ENCODE results near the gene SLX9. TPM values are rescaled to one million over a fixed set of nuclear protein-coding genes. Genes with fewer than 3 reads are reported as not detected.

The SLX9 gene
- total RNA-seq, 1 experiment from 2014 or later = 77.2 TPM

- TF ChIP-seq TP53 (CRISPR knock-in tag; IDR thresholded peaks at IDR 0.05) (no peak), JAZF1 (CRISPR knock-in tag; IDR thresholded peaks at IDR 0.05) (no peak), ZNF416 (CRISPR knock-in tag; IDR thresholded peaks at IDR 0.05) (no peak), USF1 (CRISPR knock-in tag; IDR thresholded peaks at IDR 0.05) (no peak)
- TF ChIP-seq, protein P1, sequence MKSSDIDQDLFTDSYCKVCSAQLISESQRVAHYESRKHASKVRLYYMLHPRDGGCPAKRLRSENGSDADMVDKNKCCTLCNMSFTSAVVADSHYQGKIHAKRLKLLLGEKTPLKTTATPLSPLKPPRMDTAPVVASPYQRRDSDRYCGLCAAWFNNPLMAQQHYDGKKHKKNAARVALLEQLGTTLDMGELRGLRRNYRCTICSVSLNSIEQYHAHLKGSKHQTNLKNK (CRISPR knock-in tag; IDR thresholded peaks at IDR 0.05) = no peak
These were observed 40.1 kb downstream of the SLX9 start (continued) for GRCh38 chr21:44979687-44980561.

DNA sequence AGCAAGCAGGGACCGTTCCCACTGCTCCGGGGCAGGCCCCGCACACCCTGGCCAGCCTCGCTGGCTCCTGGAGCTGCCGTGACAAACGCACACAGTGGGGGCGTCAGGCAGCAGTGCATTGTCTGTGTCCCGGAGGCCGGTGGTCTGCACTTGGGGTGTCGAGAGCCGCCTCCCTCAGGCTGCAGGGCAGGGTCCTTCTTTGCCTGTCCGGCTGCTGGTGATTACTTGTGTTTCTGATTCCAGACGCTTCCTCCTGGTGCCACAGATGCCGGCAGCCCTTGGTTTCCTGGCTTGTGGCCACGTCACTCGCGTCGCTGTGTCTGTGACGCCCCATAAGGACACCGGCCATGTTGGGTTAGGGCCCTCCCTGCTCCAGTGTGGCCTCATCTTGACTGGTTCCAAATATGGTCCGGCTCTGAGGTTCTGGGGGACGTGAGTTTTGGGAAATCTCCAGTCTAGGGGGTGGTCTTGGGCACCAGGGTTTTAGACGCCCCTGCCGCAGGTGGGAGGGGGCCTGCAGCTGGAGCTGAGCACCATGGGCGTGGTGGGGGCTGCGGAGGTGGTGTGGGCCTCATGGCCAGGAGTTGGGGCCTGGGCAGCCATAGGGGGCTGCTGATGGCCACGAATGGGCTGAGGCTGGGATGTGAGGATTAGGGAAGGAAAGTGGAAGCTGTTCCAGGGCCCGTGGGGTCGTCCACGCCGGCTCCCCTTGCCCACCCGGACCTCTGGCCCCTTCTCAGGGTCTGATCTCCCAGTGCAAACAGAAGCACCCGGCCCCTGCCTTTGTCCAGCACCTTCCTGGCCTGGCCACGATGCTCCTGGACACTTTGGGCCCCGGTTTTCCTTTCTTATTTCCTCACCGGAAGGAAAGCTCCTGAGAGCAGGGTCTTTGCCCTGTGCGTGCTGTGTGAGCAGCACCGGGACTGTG is 41.0 kb downstream of the SLX9 start:
- H3K27ac Mint-ChIP-seq = 0 out of 2 replicates have a peak overlapping the region, but pooled peaks have one; percentile 15
- H3K27me3 Mint-ChIP-seq (ENCODE audit: low read depth) = no peaks in the 10 kb centered on the region
- ChIA-PET POLR2A (no interaction called here), CTCF (interaction anchor here (1.1 to 1.5 kb wide), 3 partner anchors 9 to 148 kb away, joined by 3 read pairs; no protein-coding TSS in a partner anchor)
- H3K36me3 Mint-ChIP-seq = no peaks in the 10 kb centered on the region
- DNase-seq (ENCODE audit: low spot score) = no peak
- TF ChIP-seq E2F4 (CRISPR knock-in tag; IDR thresholded peaks at IDR 0.05; ENCODE audit: borderline replicate concordance, low read depth) (0 out of 2 replicates have a peak, but pooled peaks have one; percentile 45), NR3C1 (CRISPR knock-in tag; conservative IDR thresholded peaks at IDR 0.05; ENCODE audit: low read depth) (no peak), ZNF425 (CRISPR knock-in tag; conservative IDR thresholded peaks at IDR 0.05) (no peak)
- no peak for ATAC-seq
- no peaks in the 10 kb centered on the region for H3K4me1 Mint-ChIP-seq
- H3K9me3 Mint-ChIP-seq = no peaks in the 10 kb centered on the region
- H3K4me3 Mint-ChIP-seq = no peak overlapping the region

- Mint-ChIP-seq H3K36me3 (no peaks in the 10 kb centered on the region), H3K4me1 (no peaks in the 10 kb centered on the region), H3K27ac (peak overlapping the region; percentile 65), H3K4me3 (no peak overlapping the region), H3K9me3 (no peaks in the 10 kb centered on the region), H3K27me3 (ENCODE audit: low read depth) (no peaks in the 10 kb centered on the region)
- CTCF ChIA-PET = interaction anchor here (1.0 to 1.4 kb wide), 3 partner anchors 10 to 154 kb away, joined by 3 to 5 read pairs (median 3); no protein-coding TSS in a partner anchor
- ATAC-seq = no peak
- TF ChIP-seq ZSCAN18 (CRISPR knock-in tag; IDR thresholded peaks at IDR 0.05) = no peak
- TF ChIP-seq CDX4 (CRISPR knock-in tag; IDR thresholded peaks at IDR 0.05; ENCODE audit: borderline replicate concordance) = no peak
- TF ChIP-seq KAT7 (CRISPR knock-in tag; IDR thresholded peaks at IDR 0.05; ENCODE audit: borderline replicate concordance) = no peak
- TF ChIP-seq CREM (CRISPR knock-in tag; IDR thresholded peaks at IDR 0.05) = no peak
- TF ChIP-seq USF2 (CRISPR knock-in tag; IDR thresholded peaks at IDR 0.05) = no peak
- TF ChIP-seq RELA (CRISPR knock-in tag; IDR thresholded peaks at IDR 0.05; ENCODE audit: borderline replicate concordance) = no peak
- TF ChIP-seq, protein P2, sequence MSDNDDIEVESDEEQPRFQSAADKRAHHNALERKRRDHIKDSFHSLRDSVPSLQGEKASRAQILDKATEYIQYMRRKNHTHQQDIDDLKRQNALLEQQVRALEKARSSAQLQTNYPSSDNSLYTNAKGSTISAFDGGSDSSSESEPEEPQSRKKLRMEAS (CRISPR knock-in tag; IDR thresholded peaks at IDR 0.05) = no peak
- TF ChIP-seq TEAD4 (CRISPR knock-in tag; IDR thresholded peaks at IDR 0.05) = no peak
- no peak for TF ChIP-seq NR2C2 (CRISPR knock-in tag; IDR thresholded peaks at IDR 0.05)
- TF ChIP-seq CBFB (CRISPR knock-in tag; IDR thresholded peaks at IDR 0.05; ENCODE audit: low read depth) = no peak
- no peak for TF ChIP-seq ZNF232 (CRISPR knock-in tag; IDR thresholded peaks at IDR 0.05)
- TF ChIP-seq ETV6 (CRISPR knock-in tag; IDR thresholded peaks at IDR 0.05) = no peak
- POLR2A ChIA-PET = no interaction called here
- DNase-seq (ENCODE audit: low spot score) = no peak
These were observed 42.9 kb downstream of the SLX9 start for GRCh38 chr21:44982558-44983250.
